ENCODE data around the gene MGRN1. TPM values are rescaled to one million over a fixed set of nuclear protein-coding genes. Genes with fewer than 3 reads are reported as not detected.

The MGRN1 gene
- total RNA-seq, 2 donors from 2014 or later, result 35.6 to 47.4 TPM

DNA sequence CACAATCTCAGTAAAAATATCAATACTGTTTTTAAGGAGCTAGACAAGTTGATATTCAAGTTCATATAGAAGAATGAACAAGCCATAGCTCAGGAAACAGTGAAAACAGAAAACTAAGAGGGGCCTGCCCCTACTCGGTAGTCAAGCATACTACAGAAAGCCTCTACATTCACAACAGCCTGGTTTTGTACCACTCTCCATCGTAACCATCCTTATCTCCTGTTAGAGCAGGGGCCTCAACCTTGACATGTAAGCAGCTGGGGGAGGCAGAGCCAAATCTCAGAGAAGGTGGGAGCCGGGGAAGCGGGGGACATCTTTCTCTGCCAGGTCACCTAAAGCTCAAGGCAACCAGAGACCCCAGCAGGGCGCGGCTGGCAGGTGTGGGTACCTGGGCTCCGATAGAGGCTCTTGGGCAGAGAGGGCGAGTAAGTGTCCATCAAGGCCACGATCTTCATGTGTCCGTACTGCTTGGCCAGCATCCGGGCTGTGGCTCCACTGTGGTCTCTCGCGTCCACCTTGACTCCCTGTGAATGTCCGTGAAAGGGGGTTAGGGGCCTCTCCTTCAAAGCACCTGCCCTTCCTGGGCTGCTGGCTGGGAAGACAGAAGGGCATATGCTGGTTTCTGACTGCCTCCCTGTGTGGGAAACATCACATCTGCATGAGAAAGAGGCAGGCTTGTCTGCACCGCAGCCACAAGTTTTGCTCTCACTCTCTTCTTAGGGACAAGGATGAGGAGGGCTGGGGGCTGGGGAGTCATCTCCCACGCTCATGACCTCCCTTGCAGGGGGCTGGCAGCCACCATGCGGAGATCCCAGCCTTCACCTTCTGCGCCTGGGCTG lies 89.3 kb downstream of the MGRN1 start:
- H3K4me1 ChIP-seq, result no peaks in the 10 kb centered on the region
- H3K36me3 ChIP-seq, result peaks cover 27% of the 10 kb centered on the region
- no peak for DNase-seq (ENCODE audit: low spot score)
- no peaks in the 10 kb centered on the region for H3K9me3 ChIP-seq
- H3K4me3 ChIP-seq, result no peak overlapping the region
- TF ChIP-seq, protein P1, sequence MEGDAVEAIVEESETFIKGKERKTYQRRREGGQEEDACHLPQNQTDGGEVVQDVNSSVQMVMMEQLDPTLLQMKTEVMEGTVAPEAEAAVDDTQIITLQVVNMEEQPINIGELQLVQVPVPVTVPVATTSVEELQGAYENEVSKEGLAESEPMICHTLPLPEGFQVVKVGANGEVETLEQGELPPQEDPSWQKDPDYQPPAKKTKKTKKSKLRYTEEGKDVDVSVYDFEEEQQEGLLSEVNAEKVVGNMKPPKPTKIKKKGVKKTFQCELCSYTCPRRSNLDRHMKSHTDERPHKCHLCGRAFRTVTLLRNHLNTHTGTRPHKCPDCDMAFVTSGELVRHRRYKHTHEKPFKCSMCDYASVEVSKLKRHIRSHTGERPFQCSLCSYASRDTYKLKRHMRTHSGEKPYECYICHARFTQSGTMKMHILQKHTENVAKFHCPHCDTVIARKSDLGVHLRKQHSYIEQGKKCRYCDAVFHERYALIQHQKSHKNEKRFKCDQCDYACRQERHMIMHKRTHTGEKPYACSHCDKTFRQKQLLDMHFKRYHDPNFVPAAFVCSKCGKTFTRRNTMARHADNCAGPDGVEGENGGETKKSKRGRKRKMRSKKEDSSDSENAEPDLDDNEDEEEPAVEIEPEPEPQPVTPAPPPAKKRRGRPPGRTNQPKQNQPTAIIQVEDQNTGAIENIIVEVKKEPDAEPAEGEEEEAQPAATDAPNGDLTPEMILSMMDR (IDR thresholded peaks at IDR 0.05), result no peak
- H3K27me3 ChIP-seq, result no peaks in the 10 kb centered on the region
- no peak overlapping the region for H3K27ac ChIP-seq

DNA sequence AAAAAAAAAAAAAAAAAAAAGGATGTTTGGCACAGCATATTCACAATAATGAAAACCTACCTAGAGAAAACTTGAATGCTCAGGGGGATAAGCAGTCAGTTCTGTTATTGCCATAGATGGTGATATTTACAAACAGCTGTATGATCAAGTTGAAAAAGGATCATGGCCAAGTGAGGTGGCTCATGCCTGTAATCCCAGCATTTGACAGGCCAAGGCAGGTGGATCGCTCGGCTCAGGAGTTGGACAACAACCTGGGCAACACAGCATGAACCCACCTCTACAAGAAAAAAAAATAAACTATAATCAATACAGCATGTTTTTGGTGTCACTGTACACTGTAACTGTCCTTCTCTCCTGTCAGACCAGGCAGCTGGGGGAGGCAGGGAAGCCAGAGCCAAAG lies 90.4 kb downstream of the MGRN1 start:
- Histone ChIP-seq H3K4me3 (no peak overlapping the region), H3K9me3 (no peaks in the 10 kb centered on the region), H3K4me1 (no peaks in the 10 kb centered on the region), H3K27ac (no peak overlapping the region), H3K36me3 (peaks cover 19% of the 10 kb centered on the region), H3K27me3 (no peaks in the 10 kb centered on the region)
- TF ChIP-seq, protein P1 (IDR thresholded peaks at IDR 0.05), result no peak
- no peak for DNase-seq (ENCODE audit: low spot score)

DNA sequence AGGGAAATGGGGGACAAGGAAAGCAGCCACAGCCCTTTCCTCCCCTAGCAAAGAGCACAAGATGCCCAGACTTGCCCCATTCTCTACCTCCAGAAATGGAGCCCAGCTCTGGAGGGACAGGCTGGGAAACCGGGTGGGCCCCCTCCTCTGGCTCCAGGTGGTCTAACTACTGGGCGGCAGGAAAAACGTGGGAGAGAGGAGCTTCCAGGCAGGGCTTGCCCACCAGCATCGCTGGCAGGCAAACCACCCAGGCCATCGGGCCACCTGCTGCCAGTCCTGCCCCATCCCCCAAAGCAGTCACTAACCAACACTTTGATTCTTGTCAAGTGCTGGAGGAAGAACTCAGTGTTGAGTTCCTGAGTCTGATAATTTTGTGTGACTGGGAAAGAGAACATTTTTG lies 93.8 kb downstream of the MGRN1 start:
- H3K4me3 ChIP-seq, result no peak overlapping the region
- peaks cover 17% of the 10 kb centered on the region for H3K36me3 ChIP-seq
- TF ChIP-seq, protein P1 (IDR thresholded peaks at IDR 0.05), result no peak
- H3K4me1 ChIP-seq, result no peaks in the 10 kb centered on the region
- H3K27ac ChIP-seq, result no peak overlapping the region
- H3K27me3 ChIP-seq, result no peaks in the 10 kb centered on the region
- no peak for DNase-seq (ENCODE audit: low spot score)
- no peaks in the 10 kb centered on the region for H3K9me3 ChIP-seq

DNA sequence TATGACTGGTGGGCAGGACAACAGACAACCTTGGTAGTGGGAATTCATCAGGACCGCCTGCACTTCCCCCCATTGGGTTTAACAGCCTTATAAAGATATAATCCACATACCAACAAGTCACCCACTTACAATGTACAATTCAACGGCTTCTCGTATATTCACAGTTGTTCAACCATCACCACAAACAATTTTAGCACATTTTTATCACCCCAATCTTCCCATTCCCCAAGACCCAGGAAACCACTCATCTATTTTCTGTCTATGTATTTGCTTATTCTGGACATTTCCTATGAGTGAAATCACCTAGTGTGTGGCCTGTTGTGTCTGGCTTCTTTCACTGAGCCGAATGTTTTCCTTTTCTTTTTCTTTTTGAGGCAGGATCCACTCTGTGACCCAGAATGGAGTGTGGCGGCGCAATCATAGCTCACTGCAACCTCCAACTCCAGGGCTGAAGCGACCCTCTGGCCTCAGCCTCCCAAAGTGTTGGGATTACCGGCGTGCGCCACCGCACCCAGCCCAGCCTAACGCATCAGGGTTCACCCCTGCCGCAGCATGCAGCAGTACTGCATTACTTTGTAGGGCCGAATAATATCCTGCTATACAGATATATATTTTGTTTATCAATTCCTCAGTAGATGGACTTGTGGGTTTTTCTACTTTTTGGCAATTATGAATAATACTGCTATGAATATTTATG lies 98.6 kb downstream of the MGRN1 start:
- Histone ChIP-seq H3K36me3 (peaks cover 21% of the 10 kb centered on the region), H3K27me3 (no peaks in the 10 kb centered on the region), H3K4me3 (no peak overlapping the region), H3K4me1 (no peaks in the 10 kb centered on the region), H3K27ac (no peak overlapping the region), H3K9me3 (no peaks in the 10 kb centered on the region)
- DNase-seq (ENCODE audit: low spot score), result no peak
- TF ChIP-seq, protein P1 (IDR thresholded peaks at IDR 0.05), result no peak

DNA sequence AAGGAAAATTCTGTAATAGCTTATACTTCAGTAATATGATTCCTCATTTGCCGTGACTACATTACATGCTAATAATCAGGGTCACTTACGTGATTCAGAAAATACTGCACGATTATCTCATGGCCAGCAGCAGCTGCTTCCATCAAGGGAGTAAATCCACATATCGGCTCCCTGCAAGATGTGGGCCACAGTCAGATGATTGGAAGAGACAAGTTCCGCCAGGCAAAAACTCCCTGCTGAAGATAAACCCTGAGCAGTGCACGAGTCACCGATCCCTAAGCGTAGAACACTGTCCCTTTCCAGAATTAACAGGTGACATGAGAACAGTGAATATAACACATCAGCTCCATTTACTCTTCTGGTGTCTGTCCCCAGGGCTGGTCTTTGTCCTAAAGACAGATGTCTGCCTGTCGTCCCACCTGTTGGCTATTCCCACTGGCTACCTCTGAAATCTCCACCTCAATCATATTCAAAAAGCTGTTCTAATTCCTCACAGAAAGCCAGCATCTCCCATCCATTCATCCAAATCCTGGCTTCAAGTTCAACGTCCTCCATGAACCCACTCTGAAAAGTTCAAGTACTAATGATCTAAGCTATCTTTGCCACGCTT lies 100.1 kb downstream of the MGRN1 start:
- H3K9me3 ChIP-seq, result no peaks in the 10 kb centered on the region
- H3K27me3 ChIP-seq, result no peaks in the 10 kb centered on the region
- no peak for DNase-seq (ENCODE audit: low spot score)
- peaks cover 27% of the 10 kb centered on the region for H3K36me3 ChIP-seq
- H3K4me3 ChIP-seq, result no peak overlapping the region
- TF ChIP-seq, protein P1 (IDR thresholded peaks at IDR 0.05), result no peak
- H3K27ac ChIP-seq, result no peak overlapping the region
- H3K4me1 ChIP-seq, result no peaks in the 10 kb centered on the region

Data from right atrium auricular region (tissue), 2 donors.